IPS DF 6.9 (cell line): ENCODE results near the gene OR51V1.

ENCODE experiments used
- DNase-seq: peaks from one replicate; pipeline ENCODE4 v3.0.0-alpha.2; 2013; ENCODE audit warnings: low read depth, low spot score
- H3K27ac ChIP-seq: one replicate; pipeline ENCODE4 v1.5.1; 2013; ENCODE audit warnings: low read length, control low read depth
- H3K27me3 ChIP-seq: 2 replicates; pipeline ENCODE4 v1.6.1; 2013; ENCODE audit warnings: mild to moderate bottlenecking, low read length; ENCODE audit not compliant: control insufficient read depth, insufficient read depth
- H3K36me3 ChIP-seq: 2 replicates; pipeline ENCODE4 v1.6.1; 2013; ENCODE audit warnings: low read length; ENCODE audit not compliant: control insufficient read depth, insufficient read depth
- H3K4me1 ChIP-seq: 2 replicates; pipeline ENCODE4 v1.6.1; 2013; ENCODE audit warnings: low read length; ENCODE audit not compliant: control insufficient read depth, insufficient read depth
- H3K4me3 ChIP-seq: 2 replicates; pipeline ENCODE4 v1.5.1; 2013; ENCODE audit warnings: mild to moderate bottlenecking, low read length
- H3K9me3 ChIP-seq: 2 replicates; pipeline ENCODE4 v1.6.1; 2013; ENCODE audit warnings: low read length, inconsistent platforms; ENCODE audit not compliant: control insufficient read depth, insufficient read depth
- WGBS: extraction: QIAGEN DNeasy Blood & Tissue Kit; methylation state at CpG from one replicate; pipeline ENCODE4 v1.1.7; 2013; ENCODE audit warnings: mixed read lengths, missing lambda C conversion rate; ENCODE audit not compliant: insufficient read length, insufficient coverage; 5-methylcytosine and 5-hydroxymethylcytosine counted together

OR51V1 gene

DNA sequence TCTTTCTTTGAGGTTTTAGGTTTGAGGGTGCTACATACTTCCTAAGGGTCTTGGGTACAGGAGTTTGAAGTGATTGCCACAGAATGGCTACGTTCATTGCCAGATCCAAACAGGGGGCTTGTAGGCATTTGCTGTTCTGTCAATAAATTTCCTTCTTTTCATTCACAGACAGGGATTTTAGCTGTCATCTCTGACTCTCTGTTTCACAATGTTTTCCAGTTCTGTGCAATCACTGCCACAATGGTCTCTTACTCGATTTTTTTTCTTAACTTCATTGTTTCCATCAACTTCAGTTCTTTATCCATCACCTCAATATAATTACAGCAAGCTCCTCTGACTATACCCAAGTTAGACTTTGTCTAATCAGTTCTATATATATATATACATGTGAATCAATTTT, 40.0 kb upstream of the OR51V1 start:
- Histone ChIP-seq H3K27ac (no peak overlapping the region), H3K27me3 (no peaks in the 10 kb centered on the region), H3K36me3 (no peaks in the 10 kb centered on the region), H3K4me3 (no peak overlapping the region), H3K4me1 (no peaks in the 10 kb centered on the region), H3K9me3 (no peaks in the 10 kb centered on the region)
- DNase-seq = no peak
- 100% methylated on average over 1 of the region's 2 CpGs for WGBS

DNA sequence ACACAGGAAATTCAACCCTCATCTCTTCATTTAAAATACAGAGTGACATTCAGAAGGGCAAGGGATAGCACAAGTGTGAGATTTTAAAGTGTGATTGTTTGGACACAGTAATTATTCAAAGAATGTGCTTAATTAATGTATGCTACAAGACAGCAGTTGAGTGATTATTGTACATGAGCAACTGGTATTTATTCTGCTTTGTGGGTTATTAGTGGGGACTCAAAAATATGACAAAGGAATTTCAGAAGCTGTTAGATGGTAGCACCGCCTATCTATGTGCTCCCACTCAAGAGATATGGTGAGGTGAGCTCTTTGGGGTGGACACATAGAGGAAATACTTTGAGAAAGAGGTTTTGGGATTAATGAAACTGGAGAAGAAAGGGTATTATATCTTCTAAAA, 39.6 kb upstream of the OR51V1 start:
- no peak for DNase-seq
- no CpG with 5 or more reads among the region's 1 CpG for WGBS
- Histone ChIP-seq H3K36me3 (no peaks in the 10 kb centered on the region), H3K9me3 (no peaks in the 10 kb centered on the region), H3K4me1 (no peaks in the 10 kb centered on the region), H3K27me3 (no peaks in the 10 kb centered on the region), H3K27ac (no peak overlapping the region), H3K4me3 (no peak overlapping the region)

DNA sequence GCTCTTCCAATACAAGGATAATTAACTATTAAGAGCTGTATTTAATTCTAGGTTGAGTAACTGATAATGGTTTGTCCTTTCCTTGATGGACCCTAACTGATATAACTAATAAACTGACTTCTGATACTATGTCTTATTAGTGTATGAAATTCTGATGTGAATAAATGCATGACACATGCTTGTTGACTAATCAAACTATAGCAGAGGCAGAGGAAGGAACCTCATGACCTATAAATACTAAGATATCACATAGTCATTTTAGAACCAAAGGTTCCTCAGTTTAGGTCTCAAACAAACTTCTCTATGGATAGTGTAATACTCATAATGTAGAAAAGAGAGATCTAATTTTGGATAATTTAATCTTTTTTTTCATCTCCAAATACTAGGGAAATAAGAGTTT, 38.6 kb upstream of the OR51V1 start:
- Histone ChIP-seq H3K36me3 (no peaks in the 10 kb centered on the region), H3K27ac (no peak overlapping the region), H3K27me3 (no peaks in the 10 kb centered on the region), H3K4me1 (no peaks in the 10 kb centered on the region), H3K4me3 (no peak overlapping the region), H3K9me3 (no peaks in the 10 kb centered on the region)
- DNase-seq = no peak

DNA sequence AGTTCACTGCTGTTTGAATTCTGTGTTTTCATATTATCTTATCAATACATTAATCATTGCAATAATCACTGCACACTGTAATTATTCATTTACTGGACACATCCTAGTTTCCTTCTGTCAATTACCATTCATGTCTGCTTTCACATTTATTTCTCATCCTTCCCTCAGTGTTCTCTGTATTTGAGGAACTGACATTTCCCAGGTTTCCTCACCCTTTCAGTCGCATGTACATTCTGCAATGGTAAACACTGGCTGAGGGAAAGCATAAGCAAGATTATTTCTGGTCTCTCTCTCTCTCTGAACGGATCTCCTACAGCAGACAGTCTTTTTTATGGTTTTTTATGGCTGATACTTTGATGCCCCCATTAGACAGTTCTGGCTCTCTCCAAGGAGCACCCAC, 38.0 kb upstream of the OR51V1 start:
- no peaks in the 10 kb centered on the region for H3K27me3 ChIP-seq
- DNase-seq = no peak
- H3K4me3 ChIP-seq = no peak overlapping the region
- no peak overlapping the region for H3K27ac ChIP-seq
- no peaks in the 10 kb centered on the region for H3K9me3 ChIP-seq
- H3K4me1 ChIP-seq = no peaks in the 10 kb centered on the region
- WGBS = no CpG with 5 or more reads among the region's 2 CpGs
- no peaks in the 10 kb centered on the region for H3K36me3 ChIP-seq

DNA sequence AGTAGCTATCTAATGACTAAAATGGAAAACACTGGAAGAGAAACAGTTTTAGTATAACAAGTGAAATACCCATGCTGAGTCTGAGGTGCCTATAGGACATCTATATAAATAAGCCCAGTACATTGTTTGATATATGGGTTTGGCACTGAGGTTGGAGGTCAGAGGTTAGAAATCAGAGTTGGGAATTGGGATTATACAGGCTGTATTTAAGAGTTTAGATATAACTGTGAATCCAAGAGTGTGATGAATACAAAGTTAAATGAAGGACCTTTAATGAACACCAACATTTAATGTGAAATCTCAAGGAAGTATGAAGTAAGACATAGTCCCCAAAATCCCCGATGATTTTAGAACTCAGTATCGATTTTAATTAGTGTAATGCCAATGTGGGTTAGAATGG, 36.9 kb upstream of the OR51V1 start:
- Histone ChIP-seq H3K9me3 (no peaks in the 10 kb centered on the region), H3K36me3 (no peaks in the 10 kb centered on the region), H3K27ac (no peak overlapping the region), H3K27me3 (no peaks in the 10 kb centered on the region), H3K4me1 (no peaks in the 10 kb centered on the region), H3K4me3 (no peak overlapping the region)
- DNase-seq = no peak
- WGBS = no CpG with 5 or more reads among the region's 2 CpGs

DNA sequence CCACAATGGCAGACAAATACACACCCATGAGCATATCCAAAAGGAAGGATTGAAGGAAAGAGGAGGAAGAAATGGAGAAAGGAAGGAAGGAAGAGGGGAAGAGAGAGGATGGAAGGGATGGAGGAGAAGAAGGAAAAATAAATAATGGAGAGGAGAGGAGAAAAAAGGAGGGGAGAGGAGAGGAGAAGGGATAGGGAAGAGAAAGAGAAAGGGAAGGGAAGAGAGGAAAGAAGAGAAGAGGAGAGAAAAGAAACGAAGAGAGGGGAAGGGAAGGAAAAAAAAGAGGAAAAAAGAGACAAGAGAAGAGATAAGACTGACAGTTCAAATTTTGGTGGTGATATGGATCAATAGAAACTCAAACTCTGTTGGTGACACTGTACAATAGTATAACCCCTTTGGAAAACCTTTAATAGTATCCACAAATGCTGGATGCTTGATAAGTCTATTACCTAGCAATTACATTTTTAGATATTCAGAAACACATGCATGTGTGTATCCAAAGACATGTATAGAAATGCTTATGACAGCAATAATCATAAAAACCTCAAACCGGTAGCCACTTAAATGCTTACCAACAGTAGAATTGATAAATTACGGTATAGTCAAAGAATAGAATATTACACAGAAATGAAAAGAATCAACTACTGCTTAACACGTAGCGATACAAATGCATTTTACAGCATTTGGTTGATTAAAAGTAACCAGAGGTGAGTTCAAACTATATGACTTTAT, 35.0 kb upstream of the OR51V1 start:
- Histone ChIP-seq H3K4me1 (no peaks in the 10 kb centered on the region), H3K9me3 (no peaks in the 10 kb centered on the region), H3K36me3 (no peaks in the 10 kb centered on the region), H3K27ac (no peak overlapping the region), H3K4me3 (no peak overlapping the region), H3K27me3 (no peaks in the 10 kb centered on the region)
- no CpG with 5 or more reads among the region's 5 CpGs for WGBS
- DNase-seq = no peak

DNA sequence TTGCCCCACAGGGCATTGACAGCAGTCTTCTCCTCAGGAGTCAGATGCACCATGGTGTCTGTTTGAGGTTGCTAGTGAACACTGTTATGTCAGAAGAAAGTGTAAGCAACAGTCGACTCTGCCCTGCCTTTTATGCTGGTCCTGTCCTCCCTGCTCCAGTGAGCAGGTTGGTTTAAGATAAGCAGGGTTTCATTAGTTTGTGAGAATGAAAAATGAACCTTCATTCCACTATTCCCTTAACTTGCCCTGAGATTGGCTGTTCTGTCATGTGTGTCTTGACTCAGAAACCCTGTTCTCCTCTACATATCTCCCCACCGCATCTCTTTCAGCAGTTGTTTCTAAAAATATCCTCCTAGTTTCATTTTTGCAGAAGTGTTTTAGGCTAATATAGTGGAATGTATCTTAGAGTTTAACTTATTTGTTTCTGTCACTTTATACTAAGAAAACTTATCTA, 33.9 kb upstream of the OR51V1 start, which contains the start of gene HBD:
Gene HBD (minus strand): TSS at position 103 of the 454 bp plus-strand sequence. CDS start 50 bp downstream, at position 53.
- Histone ChIP-seq H3K27ac (no peak within 1 kb of the TSS), H3K9me3 (no peaks in the 10 kb centered on the region), H3K36me3 (no peaks in the 10 kb centered on the region), H3K4me1 (no peaks in the 10 kb centered on the region), H3K4me3 (no peak within 1 kb of the TSS), H3K27me3 (no peaks in the 10 kb centered on the region)
- WGBS = no CpG with 5 or more reads among the region's 2 CpGs
- DNase-seq = no peak

DNA sequence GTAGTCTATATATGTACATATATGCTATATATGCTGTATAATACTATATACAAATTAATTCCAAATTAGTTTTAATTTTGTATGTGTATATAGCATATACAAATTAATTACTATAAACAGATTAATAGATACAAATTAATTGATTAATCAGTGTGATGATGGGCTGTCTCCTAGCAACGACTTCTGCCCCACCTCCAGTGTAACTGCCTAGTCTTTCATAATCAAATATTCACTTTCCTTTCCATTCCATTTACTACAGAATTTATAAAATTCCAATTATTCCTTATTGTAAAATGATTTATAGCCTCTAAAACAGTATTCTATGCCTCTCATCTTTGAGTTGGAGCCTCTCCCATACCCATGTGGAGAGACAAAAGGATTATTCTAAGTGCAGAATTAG, 32.8 kb upstream of the OR51V1 start:
- no peaks in the 10 kb centered on the region for H3K9me3 ChIP-seq
- H3K27me3 ChIP-seq = no peaks in the 10 kb centered on the region
- no CpG with 5 or more reads among the region's 1 CpG for WGBS
- no peaks in the 10 kb centered on the region for H3K4me1 ChIP-seq
- no peaks in the 10 kb centered on the region for H3K36me3 ChIP-seq
- H3K4me3 ChIP-seq = no peak overlapping the region
- H3K27ac ChIP-seq = no peak overlapping the region
- no peak for DNase-seq

DNA sequence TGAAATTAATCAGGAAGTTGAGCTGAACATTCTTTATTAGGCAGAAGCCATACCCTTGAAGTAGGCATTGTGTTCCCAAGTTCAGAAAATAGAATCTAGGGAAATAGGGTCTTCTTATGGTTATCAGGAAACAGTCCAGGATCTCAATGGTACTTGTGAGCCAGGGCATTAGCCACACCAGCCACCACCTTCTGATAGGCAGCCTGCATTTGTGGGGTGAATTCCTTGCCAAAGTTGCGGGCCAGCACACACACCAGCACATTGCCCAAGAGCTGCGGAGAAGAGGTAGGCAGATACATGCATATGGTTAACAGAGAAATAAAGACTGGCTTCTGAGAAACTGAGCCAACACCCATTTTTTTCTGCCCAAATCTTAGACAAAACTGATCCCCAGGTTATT, 32.3 kb upstream of the OR51V1 start:
- Histone ChIP-seq H3K9me3 (no peaks in the 10 kb centered on the region), H3K4me3 (no peak overlapping the region), H3K27me3 (no peaks in the 10 kb centered on the region), H3K4me1 (no peaks in the 10 kb centered on the region), H3K27ac (no peak overlapping the region), H3K36me3 (no peaks in the 10 kb centered on the region)
- DNase-seq = no peak
- WGBS = no CpG with 5 or more reads among the region's 2 CpGs

DNA sequence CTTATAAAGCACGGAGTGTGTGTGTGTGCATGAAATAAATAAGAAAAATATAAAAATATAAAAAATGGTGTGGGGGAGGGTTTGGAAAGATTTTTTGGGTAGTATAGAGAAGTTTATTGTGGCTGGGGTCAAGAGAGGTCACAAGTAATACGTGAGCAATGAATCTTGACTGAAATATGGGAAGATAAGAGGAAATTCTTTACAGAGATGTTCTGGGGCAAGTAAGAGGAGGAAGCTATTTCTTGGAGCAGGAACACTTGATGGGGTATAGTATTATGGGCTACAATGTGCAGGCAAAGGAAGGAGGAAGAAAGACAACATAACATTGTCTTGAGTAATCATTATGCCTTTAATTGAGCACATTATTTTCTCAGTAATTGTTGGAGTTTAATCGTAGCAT, 31.7 kb upstream of the OR51V1 start:
- H3K27me3 ChIP-seq = no peaks in the 10 kb centered on the region
- no peak for DNase-seq
- WGBS = 100% methylated on average over 2 of the region's 3 CpGs

DNA sequence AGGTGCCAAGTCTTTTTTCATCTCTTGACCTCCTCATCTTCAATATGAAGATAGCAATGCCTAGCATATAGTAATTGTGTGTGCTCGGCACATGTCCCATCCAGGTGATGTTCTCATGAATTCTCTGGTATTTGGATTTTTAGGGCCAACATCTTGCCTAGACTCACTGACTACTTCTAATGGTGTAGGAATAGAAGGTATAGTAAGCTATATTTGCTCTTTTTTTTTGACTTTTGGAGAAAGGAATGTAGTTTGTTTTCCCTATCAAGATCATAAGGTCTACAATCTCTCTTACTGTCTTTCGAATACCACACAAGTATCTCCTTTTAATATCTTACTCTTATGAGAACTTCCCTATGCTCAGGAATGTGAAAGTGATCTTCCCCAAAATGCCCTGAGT, 30.6 kb upstream of the OR51V1 start:
- Histone ChIP-seq H3K4me1 (no peaks in the 10 kb centered on the region), H3K27ac (no peak overlapping the region), H3K36me3 (no peaks in the 10 kb centered on the region), H3K9me3 (no peaks in the 10 kb centered on the region), H3K27me3 (no peaks in the 10 kb centered on the region), H3K4me3 (no peak overlapping the region)
- WGBS = no CpG with 5 or more reads among the region's 2 CpGs
- no peak for DNase-seq

More for the DNA sequence above, 31.7 kb upstream of the OR51V1 start:
- H3K36me3 ChIP-seq = no peaks in the 10 kb centered on the region
- H3K27ac ChIP-seq = no peak overlapping the region
- H3K4me1 ChIP-seq = no peaks in the 10 kb centered on the region
- no peaks in the 10 kb centered on the region for H3K9me3 ChIP-seq
- H3K4me3 ChIP-seq = no peak overlapping the region
